Fibroblast of upper back skin (primary cell): ENCODE results near the gene MLPH.

Source experiments
- DNase-seq: peaks from one replicate; pipeline ENCODE4 v3.0.0-alpha.2; 2013

Gene MLPH

GRCh38 chr2:237480556-237480955 is 6.5 kb upstream of the MLPH start:
- no peak for DNase-seq

DNA sequence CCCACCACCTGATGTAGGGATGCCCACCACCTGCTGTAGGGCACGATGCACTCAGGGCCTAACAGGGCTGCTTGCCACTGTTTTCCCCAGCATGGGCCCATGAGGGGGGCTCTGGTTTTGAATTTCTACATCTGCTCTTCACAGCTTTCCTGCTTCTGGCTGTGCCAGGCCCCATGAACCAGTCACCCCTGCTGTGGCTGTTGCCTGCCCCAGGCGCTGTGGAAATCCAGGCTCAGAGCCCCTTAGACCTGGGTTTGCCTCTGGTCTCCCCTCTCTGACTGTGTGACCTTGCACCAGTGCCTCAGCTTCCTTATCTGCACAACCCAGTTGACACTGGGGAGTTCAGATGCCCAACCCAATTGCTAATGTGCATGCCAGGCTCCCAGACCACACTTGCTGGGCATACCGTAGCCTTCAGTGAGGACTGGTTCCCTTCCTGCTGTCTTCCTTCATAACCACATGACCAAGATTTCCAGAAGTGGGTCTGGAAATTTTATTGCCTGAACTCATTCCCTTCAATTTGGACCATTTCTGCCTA is 6.0 kb upstream of the MLPH start:
- no peak for DNase-seq

DNA sequence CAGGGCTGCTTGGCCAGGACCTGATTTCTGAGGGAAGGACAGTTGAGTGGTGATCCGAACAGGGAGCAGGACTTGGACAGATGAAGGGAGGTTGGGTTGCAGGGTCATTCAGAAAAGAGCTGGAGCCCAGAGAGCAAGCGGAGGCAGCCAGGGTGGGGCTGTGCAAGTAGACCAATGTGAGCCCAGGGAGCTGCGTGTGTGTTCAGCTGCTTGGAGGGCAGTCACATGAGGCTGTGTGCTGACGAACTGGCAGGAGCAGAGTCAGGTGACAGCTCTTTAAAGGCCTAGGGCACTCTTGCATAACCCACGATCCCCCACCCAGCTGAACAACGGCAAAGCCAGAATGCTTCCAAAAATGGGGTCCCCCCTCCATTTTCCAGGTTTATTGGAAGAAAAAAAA is 4.6 kb upstream of the MLPH start:
- DNase-seq: no peak

DNA sequence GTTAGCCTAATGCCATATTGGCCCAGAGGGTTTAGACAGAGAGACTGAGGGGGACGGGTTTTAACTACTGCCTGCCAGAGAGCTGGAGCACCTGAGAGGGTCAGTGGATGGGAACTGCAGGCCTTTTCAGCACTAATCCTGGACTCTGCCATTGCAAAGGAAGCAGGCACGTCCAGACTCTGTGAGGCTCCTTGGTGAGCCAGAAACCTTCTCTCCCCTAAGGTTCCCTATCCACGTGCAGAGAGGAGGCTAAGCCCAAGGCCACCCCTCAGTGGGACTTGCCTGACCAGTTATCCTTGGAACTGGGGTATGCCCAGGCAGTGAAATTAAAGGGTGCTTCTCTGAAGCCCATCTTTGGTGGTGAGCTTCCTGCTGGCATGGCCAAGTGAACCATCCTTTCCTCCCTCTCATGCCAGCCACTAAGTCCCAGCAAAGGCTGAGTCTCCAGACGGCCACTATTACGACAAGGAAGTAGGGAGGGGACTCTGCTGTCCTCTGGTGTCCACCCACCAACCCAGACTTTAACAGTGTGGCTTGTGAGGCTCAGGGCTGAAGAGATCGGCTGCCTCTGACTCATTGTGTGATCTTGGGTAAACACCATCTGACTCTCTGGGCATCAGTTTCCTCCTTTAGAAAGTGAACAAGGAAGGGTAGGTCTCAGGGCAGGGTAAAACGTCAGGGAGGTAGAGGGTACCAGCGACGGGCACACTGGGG is 3.9 kb upstream of the MLPH start:
- DNase-seq: peak; percentile 58

DNA sequence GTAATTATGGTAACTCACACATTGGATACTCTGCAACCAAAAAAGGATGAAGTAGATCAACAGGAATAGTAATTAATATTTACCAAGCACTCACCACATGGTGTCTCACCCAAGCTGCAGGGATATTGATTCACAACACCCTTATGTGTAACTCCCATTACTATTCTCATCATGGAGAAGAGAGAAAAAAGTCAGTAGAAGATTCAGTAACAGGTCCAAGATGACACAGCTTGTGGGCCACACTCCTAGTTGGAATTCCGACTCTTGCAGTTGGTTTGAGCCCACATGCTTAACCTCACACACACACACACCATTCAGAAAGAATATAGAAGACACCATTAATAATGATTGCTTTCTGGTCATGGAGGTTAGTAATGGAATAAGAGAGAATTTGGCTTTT is 1.7 kb upstream of the MLPH start:
- no peak for DNase-seq

GRCh38 chr2:237485844-237486243 is 1.2 kb upstream of the MLPH start:
- no peak for DNase-seq

DNA sequence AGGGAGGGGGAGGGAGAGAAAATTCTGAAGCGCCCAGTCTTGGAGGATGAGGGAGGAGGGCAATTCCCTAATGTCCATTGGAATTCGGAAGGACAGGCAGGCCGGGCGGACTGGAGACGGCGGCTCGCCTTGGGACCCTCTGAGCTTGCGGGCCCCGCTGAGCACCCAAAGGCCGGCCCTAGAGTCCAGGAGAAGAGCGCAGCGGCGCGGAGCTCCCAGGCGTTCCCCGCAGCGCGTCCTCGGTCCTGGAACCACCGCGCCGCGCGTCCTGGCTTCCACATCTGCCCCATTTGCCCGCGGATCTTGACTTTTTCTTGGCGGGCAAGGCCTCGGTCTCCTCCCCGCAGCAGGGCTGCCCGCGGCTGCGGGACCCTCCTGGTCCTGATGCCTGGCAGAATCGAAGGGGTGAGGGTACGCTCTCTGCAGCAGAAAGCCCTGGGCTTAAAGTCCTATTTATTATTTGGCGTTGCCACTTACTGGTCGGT is 675 bp upstream of the MLPH start:
- no peak for DNase-seq

DNA sequence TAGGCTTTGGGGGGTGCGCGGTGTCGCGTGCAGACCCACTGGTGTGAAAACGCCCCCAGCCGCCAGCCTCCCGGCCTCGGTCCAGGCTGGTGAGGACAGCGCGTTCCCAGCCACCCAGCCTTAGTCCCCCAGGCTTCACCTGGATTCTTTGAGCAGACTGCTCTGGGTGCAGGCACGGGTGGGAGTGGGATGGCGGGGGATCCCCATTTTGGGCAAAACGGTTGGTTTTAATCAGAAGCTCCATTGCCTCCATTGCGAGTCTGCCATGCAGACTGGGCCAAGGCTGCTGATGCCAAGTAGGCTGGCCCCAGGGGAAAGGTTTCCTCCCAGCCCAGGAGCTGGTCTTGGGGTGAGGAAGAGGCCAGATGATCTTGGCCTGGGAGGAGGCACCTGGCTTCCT is 445 bp downstream of the MLPH start:
- no peak for DNase-seq

DNA sequence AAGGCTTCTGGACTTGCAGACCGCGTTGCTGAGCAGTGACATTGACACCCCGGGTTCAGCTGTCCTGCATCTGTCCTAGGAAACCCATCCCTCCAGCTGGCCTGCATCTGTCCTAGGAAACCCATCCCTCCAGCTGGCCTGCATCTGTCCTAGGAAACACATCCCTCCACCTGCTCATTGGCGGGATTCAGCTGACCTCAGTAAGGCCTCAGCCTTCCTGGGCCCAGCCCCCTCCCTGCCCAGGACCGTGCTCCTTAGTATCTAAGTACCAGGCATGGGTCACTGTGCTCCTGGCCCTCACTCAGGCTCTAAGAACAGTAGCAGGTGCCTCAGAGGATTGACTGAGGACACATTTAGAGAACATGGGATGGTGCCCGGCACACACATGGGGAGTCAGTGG is 1.2 kb downstream of the MLPH start:
- no peak for DNase-seq

GRCh38 chr2:237488901-237489860 is 2.1 kb downstream of the MLPH start:
- DNase-seq: no peak

DNA sequence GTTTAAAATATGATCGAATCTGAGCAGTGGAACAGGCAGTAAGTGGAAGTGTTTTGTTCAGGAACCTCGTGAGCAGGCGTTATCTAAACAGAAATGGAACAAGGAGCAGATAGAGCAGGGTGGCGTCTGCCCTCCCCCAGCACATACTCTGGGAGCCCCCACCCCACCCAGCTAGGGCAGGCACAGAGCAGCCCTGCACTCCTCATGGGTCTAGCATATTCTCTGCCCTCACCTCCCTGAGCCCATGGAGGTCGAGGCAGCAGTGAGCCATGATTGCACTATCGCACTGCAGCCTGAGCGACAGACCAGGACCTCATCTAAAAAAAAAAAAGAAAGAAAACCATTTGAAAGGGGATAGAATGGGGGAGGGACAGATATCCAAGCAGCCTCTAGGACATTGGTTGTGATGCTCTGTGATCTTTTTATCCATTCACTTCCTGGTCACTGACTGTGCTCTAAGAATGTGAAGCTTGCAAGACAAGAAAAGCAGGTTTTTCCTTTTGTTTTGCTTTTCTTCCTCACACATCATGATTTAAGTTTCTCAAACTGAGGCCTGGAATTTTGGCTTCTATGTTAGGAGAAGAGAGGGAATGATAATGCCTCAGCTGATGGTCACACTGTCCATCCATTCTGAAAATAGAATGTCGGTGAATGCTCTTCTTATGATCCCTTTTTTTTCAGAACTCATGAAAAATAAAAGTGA is 3.1 kb downstream of the MLPH start:
- DNase-seq: no peak

DNA sequence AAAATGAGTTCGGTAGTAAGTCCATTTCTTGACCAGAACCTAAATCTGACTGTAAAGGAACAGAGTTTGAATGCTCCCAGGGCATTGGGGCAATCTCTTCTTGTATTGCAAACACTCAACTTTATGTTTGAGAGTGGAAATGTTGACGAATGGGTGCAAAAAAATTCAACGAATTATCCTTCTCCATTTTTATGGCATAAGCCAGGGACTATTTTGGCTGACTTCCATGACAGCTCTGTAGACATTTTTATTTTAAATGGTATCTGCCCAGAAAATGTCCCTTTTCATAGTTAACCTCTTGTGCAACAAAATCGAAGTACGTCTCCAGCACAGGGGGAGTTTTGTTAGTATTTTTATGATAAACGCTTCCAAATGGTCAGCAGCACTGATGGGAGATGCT is 3.7 kb downstream of the MLPH start:
- no peak for DNase-seq

GRCh38 chr2:237491515-237492118 is 4.6 kb downstream of the MLPH start:
- no peak for DNase-seq

GRCh38 chr2:237492137-237492890 is 5.3 kb downstream of the MLPH start:
- no peak for DNase-seq

DNA sequence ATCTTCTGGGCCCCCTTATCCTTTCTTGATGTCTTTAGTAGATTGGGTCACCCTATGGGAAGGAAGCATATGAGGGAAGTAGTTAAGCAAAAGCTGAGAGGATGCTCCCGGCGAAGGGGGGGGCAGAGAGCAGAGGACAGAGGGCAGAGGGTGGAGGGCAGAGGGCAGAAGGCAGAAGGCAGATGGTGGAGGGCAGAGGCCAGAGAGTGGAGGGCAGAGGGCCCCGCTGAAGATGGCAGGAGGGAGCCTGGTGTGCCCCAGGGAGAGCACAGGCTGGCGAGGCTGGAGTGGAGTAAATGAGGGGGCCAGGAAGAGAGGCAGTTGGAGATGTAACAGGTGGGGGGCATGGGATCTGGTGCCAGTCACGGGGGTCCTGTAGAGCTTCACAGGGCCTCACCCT is 7.0 kb downstream of the MLPH start:
- DNase-seq: no peak

GRCh38 chr2:237495521-237496117 is 8.6 kb downstream of the MLPH start:
- DNase-seq: no peak

GRCh38 chr2:237496428-237496827 is 9.4 kb downstream of the MLPH start:
- DNase-seq: no peak

- peak; percentile 62 for DNase-seq
Observed at GRCh38 chr2:237497009-237497837, 10.2 kb downstream of the MLPH start.

- DNase-seq: peak; percentile 62
Observed at GRCh38 chr2:237497838-237498186, 10.8 kb downstream of the MLPH start.

DNA sequence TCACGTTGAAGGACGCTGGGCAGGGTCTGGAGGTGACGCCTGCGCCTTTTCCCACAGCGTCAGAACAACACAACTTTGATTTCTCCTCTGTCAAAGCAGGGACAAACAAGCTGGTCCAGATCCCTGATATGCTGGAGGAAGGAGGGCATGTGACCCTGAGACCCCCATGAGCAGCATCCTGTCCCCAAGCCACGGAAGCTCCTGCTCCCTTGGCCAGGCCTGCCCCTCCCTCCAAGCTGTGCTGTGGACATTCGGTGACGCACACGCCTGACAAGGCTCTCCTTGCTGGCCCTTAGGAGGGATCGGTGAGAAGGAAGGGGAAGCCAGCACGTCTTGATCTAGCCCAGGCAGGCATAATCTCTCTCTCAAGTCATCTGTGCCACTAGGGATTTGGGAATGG is 11.3 kb downstream of the MLPH start:
- DNase-seq: no peak
